Activated CD8-positive, alpha-beta T cell treated with anti-CD3 and anti-CD28 coated beads, Interleukin-2, amount 10 ng/mL, durations not matched to agents 7 days and 5 days (primary cell): ENCODE results near the gene HP1BP3. TPM values are rescaled to one million over a fixed set of nuclear protein-coding genes. Genes with fewer than 3 reads are reported as not detected.

Experiments
- ATAC-seq: fragments of 150-1000 bp; cut with Tn5 transposase; one replicate; pipeline ENCODE4 v1.10.0; 2021; ENCODE audit warnings: moderate library complexity
- CTCF ChIA-PET: fragments of 350-600 bp; sonication (Branson Sonifier 250); formaldehyde crosslinking; loops from one replicate; lab custom pipeline; 2021; ENCODE audit warnings: antibody characterized with exemption; lab: Charles Lee
- POLR2A ChIA-PET: fragments of 350-600 bp; sonication (Branson Sonifier 250); formaldehyde crosslinking; loops from one replicate; lab custom pipeline; 2021; ENCODE audit warnings: antibody characterized with exemption; lab: Charles Lee
- DNase-seq: peaks from one replicate; pipeline ENCODE4 v3.0.0-alpha.2; 2020
- H3K27ac Mint-ChIP-seq: one replicate; pipeline ENCODE4 v1.8.0; 2021; ENCODE audit warnings: mild to moderate bottlenecking, mixed read lengths
- H3K27me3 Mint-ChIP-seq: one replicate; pipeline ENCODE4 v1.8.0; 2021; ENCODE audit warnings: low read depth, mixed read lengths
- H3K36me3 Mint-ChIP-seq: one replicate; pipeline ENCODE4 v1.8.0; 2021; ENCODE audit warnings: low read depth, mixed read lengths
- H3K4me1 Mint-ChIP-seq: one replicate; pipeline ENCODE4 v1.8.0; 2021; ENCODE audit warnings: low read depth, mixed read lengths
- H3K4me3 Mint-ChIP-seq: one replicate; pipeline ENCODE4 v1.8.0; 2021; ENCODE audit warnings: mild to moderate bottlenecking, mixed read lengths
- H3K9me3 Mint-ChIP-seq: one replicate; pipeline ENCODE4 v1.8.0; 2022; ENCODE audit warnings: mixed read lengths; ENCODE audit not compliant: insufficient read depth
- total RNA-seq, 2 experiments: library from RNA; stranded (reverse); gene quantifications; one replicate each; pipeline ENCODE4 v1.2.3, GENCODE V29; 2021

Gene HP1BP3
- total RNA-seq, 2 experiments from 2014 or later, result 316 to 324 TPM

DNA sequence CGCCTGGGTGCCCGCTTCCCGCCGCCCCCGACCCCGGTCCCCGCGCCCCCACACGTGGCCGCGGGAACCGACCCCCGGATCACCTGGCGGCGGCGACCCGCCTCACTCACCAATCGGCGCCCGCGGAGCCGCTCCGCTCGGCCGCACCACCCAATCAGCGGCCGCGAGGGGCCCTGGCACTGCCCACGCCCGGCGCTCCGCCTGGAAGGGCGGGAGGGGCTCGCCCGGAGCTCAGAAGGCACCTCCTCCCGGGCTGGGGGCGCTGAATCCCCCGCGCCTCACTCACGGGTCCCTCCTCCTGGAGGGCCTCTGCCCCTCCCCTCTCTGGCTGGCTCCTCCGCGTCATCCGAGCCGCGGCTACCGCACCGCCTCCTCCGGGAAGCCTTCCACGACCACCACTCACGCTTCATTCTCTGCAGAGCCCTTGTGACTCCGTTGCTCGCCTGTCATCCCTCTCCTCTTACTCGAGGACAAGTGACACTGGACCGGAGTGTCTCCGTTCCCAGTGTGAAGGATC is 55.0 kb downstream of the HP1BP3 start:
- DNase-seq (peak; percentile 54), ATAC-seq (peak; percentile 77)
- H3K4me3 Mint-ChIP-seq, result peak overlapping the region; percentile 76
- no peaks in the 10 kb centered on the region for H3K9me3 Mint-ChIP-seq
- H3K36me3 Mint-ChIP-seq, result peaks cover 7% of the 10 kb centered on the region
- peaks cover 20% of the 10 kb centered on the region for H3K4me1 Mint-ChIP-seq
- CTCF ChIA-PET, result interaction anchor here (0.7 kb wide), 1 partner anchor 36 kb away, joined by 3 read pairs; no protein-coding TSS in a partner anchor
- H3K27me3 Mint-ChIP-seq, result peaks cover 32% of the 10 kb centered on the region
- H3K27ac Mint-ChIP-seq, result peak overlapping the region; percentile 43
- POLR2A ChIA-PET, result interaction anchor here (0.6 to 1.5 kb wide), 3 partner anchors 15 to 54 kb away, joined by 3 to 4 read pairs (median 3); partner anchors contain the start of genes HP1BP3 and KIF17

DNA sequence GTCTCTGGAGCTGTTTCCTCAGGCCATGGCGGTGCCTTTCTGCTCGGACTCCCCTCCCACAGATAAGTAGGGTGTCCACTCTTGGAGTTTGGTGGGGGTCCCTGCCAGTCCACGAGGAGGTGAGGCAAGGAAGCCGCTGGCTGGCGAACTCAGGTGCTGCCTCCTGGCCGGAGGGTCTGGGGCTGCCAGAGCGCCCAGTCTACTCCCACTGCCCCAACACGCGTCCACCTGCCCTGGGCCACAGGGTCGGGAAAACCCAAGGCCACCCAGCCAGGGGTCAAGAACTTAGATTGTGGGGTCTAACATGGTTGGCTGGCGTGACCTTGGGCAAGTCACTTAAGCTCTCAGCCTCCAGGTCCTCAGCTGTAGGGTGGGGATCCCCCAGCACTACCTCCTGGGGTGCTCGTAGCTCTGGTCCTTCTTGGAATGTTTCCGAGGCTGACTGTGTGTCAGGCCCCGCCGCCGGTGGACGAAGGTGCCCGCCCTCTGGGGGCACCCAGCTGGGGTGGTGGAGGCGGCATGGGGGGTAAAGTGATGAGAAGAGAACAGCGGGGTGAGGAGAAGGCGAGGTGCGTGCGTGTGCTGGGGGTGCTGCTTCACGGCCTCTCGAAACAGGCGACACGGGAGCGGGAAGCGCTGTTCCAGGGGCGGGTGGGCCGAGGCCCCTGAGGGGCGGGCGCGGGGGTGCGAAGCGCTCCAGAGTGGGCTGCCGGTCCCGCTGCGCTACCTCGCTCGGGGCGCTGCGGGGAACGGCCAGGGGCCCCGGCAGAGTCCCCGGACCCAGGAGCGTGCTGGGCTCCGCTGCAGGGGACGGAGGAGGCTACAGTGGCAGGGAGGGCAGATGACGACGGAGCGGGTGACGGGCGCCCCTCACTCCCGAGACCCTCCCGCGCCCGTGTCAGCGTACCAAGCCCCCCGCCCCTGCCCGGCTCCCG is 55.8 kb downstream of the HP1BP3 start:
- H3K27me3 Mint-ChIP-seq, result peaks cover 32% of the 10 kb centered on the region
- no peak overlapping the region for H3K27ac Mint-ChIP-seq
- H3K9me3 Mint-ChIP-seq, result no peaks in the 10 kb centered on the region
- H3K4me3 Mint-ChIP-seq, result peak overlapping the region; percentile 64
- POLR2A ChIA-PET, result interaction anchor here (0.6 to 1.5 kb wide), 4 partner anchors 14 to 55 kb away, joined by 3 to 7 read pairs (median 4); partner anchors contain the start of genes HP1BP3 and KIF17
- peak; percentile 24 for ATAC-seq
- peaks cover 20% of the 10 kb centered on the region for H3K4me1 Mint-ChIP-seq
- no peak for DNase-seq
- peaks cover 4% of the 10 kb centered on the region for H3K36me3 Mint-ChIP-seq
- CTCF ChIA-PET, result interaction anchor here (1.0 to 4.1 kb wide), 3 partner anchors 11 to 464 kb away, joined by 3 to 15 read pairs (median 3); no protein-coding TSS in a partner anchor

DNA sequence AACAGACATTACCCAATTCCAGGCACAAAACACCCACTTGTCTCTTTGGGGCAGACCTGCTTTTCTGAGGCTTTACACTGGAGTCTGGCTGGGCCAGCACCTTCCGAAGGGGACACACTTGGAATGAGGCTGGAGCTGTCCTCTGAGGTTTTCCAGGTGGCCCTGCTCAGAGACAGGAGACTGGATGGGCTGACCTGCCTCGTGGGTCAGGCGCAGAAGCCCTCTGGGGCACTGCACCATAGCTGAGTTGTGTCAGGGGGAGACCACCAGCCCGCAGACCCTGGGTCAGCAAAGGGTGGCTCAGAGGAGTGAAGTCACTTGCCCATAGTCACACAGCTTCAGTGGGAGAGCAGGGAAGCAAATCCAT is 56.4 kb downstream of the HP1BP3 start:
- Mint-ChIP-seq H3K4me1 (peaks cover 20% of the 10 kb centered on the region), H3K9me3 (no peaks in the 10 kb centered on the region), H3K4me3 (peak overlapping the region; percentile 26), H3K27me3 (peaks cover 32% of the 10 kb centered on the region), H3K27ac (no peak overlapping the region), H3K36me3 (peaks cover under 1% of the 10 kb centered on the region)
- ATAC-seq (no peak), DNase-seq (no peak)
- ChIA-PET CTCF (interaction anchor here (1.0 to 4.1 kb wide), 3 partner anchors 11 to 464 kb away, joined by 3 to 15 read pairs (median 3); no protein-coding TSS in a partner anchor), POLR2A (interaction anchor here (1.2 kb wide), 1 partner anchor 56 kb away, joined by 7 read pairs; no protein-coding TSS in a partner anchor)

DNA sequence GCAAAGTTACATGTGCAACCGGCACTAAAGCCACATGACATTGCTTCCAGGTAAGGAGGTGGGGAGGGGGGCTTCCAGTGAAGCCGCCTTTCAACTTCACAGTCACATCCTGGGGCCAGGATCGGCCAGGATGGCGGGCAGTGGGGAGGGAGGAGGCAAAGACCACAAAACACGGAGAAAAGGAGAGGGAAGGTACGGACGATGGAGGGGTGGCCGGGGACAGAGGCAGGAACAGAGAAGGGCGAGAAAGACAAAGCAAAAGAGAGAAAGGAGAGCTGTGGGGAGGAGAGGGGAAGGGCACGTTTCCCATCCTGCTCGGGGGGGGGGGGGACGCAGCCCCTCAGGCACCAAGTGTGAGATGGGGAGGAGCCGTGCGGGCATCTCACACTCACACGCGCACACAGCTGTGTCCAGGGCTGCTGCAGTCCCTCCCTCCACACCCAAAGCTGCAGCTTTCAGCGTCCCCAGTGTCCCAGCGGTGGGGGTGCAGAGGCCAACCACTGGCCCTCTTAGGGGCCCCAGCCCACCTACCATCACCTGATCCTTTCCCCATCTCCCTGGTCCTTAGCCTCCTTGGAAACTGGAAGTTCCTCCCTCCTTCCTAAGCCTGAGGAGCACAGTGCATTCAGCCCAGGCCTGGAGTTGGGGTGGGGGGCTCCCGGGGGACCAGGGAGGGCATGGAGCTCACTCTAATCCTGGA is 57.0 kb downstream of the HP1BP3 start:
- peaks cover 20% of the 10 kb centered on the region for H3K4me1 Mint-ChIP-seq
- no peaks in the 10 kb centered on the region for H3K9me3 Mint-ChIP-seq
- no peak overlapping the region for H3K27ac Mint-ChIP-seq
- H3K27me3 Mint-ChIP-seq, result peaks cover 32% of the 10 kb centered on the region
- DNase-seq (no peak), ATAC-seq (no peak)
- ChIA-PET CTCF (interaction anchor here (1.0 to 4.1 kb wide), 3 partner anchors 10 to 465 kb away, joined by 3 to 15 read pairs (median 3); no protein-coding TSS in a partner anchor), POLR2A (interaction anchor here (1.2 kb wide), 1 partner anchor 56 kb away, joined by 7 read pairs; no protein-coding TSS in a partner anchor)
- no peak overlapping the region for H3K4me3 Mint-ChIP-seq
- H3K36me3 Mint-ChIP-seq, result no peaks in the 10 kb centered on the region

DNA sequence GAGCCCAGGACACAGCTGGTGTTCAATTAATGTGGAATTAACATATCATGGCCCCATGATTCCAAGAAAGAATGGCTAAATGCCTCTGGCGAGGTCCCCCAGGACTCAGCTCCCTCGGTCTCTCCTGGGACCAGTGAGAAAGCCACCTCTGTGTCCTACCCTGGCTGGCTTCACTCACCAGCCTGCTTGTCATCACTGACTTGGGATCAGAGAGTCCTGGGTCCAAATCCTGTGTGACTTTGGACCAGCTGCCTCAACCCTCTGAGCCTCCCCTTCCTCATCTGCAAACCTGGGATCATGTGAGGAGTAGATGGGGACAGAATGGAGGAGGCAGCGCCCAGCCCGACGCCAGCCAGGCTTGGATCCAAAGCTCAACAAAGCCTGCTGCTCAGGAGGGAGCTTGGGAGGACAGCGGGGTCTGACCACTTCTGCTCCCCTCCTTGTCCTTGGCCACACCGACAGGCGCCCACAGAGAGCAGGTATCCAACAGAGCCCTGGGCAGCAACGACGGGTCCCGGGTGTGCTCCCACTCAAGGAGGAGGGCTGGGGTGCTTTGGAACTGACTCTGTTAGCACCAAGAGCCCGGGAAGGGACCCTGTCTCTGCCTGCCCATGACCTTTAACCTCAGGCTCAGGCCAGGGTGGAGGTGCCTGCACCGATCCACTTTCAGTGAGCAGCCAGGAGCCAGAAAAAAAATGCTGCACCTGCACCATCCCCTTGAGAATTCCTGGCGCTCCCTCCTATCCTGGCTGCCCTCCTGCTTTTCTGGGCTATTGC is 57.8 kb downstream of the HP1BP3 start:
- Mint-ChIP-seq H3K27ac (no peak overlapping the region), H3K4me1 (peaks cover 20% of the 10 kb centered on the region), H3K9me3 (no peaks in the 10 kb centered on the region), H3K4me3 (no peak overlapping the region), H3K36me3 (no peaks in the 10 kb centered on the region), H3K27me3 (peaks cover 32% of the 10 kb centered on the region)
- ChIA-PET POLR2A (no interaction called here), CTCF (interaction anchor here (0.8 to 4.1 kb wide), 2 partner anchors 32 to 41 kb away, joined by 3 to 15 read pairs; no protein-coding TSS in a partner anchor)
- DNase-seq (no peak), ATAC-seq (no peak)

DNA sequence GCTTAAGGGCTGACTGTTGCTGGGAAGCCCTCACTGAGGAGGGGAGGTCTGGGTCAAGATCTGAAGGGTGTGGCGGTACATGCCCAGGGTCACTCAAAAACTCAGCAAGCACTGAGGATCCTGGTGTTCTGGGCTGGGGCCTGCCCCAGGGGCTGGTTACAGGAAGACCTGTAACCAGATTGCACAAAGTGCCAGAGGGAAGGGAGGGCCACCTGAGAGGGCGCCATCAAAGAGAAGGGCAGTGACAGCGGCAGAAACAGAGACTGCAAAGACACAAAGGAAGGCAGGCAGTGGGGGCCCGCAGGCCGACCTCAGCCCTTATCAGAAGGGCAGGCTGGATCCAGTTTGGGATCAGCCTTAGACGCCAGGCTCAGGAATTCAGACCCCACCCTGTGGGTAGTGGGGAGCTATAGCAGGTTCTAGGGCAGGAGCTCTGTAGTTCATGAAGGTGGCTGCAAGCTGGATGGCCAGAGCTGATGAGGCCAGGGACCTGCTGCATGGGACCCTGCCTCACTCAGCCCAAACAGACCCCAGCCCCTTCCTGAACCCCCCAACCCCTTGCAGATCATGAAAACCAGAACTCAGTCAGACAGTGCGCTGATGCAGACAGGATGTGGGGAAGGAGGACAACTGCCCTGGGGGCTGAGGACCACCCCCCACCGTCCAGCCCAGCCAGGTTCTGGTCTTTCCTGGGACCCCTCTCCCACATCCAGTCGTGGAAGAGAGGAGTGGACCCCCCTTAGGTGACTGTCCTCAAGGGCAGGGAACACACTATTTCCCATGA is 58.5 kb downstream of the HP1BP3 start:
- DNase-seq (no peak), ATAC-seq (no peak)
- Mint-ChIP-seq H3K9me3 (no peaks in the 10 kb centered on the region), H3K36me3 (no peaks in the 10 kb centered on the region), H3K4me1 (peaks cover 19% of the 10 kb centered on the region), H3K27ac (no peak overlapping the region), H3K27me3 (peaks cover 32% of the 10 kb centered on the region), H3K4me3 (no peak overlapping the region)
- POLR2A ChIA-PET, result interaction anchor here (0.7 kb wide), 1 partner anchor 466 kb away, joined by 4 read pairs; no protein-coding TSS in a partner anchor
- CTCF ChIA-PET, result interaction anchor here (0.8 to 4.1 kb wide), 2 partner anchors 31 to 42 kb away, joined by 3 to 15 read pairs; no protein-coding TSS in a partner anchor

DNA sequence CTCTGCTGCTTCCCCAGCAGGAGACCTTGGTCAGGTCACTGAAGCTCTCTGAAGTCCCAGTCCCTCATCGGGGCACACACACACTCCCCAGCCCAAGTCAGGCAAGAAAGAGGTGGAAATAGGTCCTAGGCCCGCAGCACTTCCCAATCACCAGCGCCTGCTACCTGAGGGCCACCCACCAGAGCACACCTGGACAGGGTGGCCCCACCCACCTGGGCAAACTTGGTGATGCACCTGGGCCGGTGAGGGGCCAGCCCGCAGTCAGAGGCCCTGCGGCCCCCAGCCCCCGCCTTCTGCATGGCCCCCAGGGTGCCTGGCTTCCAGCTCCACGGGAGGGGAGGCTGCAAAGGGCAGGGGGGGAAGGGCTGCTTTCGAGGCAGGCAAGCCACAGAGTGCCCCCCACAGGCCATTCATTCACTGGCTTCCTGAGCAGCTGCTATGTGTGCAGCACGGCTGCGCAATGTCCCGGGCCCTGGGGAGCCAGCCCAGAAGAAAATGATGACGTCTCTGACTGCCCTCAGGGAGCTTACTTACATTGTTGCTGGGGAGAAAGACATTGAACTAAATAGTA is 59.3 kb downstream of the HP1BP3 start:
- POLR2A ChIA-PET, result interaction anchor here (0.7 kb wide), 1 partner anchor 467 kb away, joined by 4 read pairs; no protein-coding TSS in a partner anchor

DNA sequence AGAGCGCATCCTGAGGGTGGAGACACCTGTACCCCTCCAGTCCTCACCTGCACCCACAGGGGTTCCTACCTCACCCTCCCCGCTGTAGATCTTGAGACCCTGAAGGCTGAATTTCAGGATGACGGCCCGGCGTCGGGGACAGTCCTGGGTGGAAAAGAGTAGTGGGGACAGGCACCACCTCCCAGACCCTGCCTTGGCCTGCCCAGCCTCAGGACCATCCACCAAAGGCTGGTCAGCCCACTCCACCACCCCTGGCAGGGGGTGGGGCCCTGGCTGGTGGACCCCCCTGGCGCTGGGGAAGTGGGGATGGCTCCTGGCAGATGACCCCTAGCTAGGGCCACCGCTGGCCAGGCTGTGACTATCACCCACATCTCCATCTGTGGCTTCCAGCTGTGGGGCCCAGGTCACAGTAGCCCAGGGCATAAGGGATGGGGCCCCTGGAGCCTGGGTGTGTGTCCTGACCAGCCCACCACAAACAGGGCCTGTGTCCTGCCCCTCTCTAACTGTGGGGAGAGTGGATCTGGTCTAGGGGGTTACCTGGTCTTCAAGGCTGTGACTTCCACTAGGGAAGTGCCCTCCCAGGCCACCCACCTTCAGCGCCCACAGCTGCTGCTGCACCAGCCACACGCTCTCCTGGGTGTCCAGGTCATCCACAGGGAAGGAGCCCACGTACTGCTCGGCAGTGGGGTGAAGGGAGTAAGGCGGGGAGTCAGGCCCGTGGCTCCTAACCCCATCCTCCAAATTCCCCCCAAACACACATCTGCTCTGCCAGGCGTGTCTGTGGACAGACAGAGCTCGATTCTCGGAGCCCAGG is 60.0 kb downstream of the HP1BP3 start:
- no peaks in the 10 kb centered on the region for H3K36me3 Mint-ChIP-seq
- H3K27ac Mint-ChIP-seq, result no peak overlapping the region
- peaks cover 5% of the 10 kb centered on the region for H3K4me1 Mint-ChIP-seq
- H3K27me3 Mint-ChIP-seq, result peaks cover 26% of the 10 kb centered on the region
- H3K9me3 Mint-ChIP-seq, result no peaks in the 10 kb centered on the region
- DNase-seq (no peak), ATAC-seq (no peak)
- ChIA-PET CTCF (no interaction called here), POLR2A (no interaction called here)
- no peak overlapping the region for H3K4me3 Mint-ChIP-seq

More for the DNA sequence above, 59.3 kb downstream of the HP1BP3 start:
- Mint-ChIP-seq H3K4me1 (peaks cover 12% of the 10 kb centered on the region), H3K4me3 (no peak overlapping the region), H3K27me3 (peaks cover 32% of the 10 kb centered on the region), H3K27ac (no peak overlapping the region), H3K36me3 (no peaks in the 10 kb centered on the region), H3K9me3 (no peaks in the 10 kb centered on the region)
- CTCF ChIA-PET, result interaction anchor here (4.1 kb wide), 1 partner anchor 31 kb away, joined by 15 read pairs; no protein-coding TSS in a partner anchor
- DNase-seq (no peak), ATAC-seq (no peak)

DNA sequence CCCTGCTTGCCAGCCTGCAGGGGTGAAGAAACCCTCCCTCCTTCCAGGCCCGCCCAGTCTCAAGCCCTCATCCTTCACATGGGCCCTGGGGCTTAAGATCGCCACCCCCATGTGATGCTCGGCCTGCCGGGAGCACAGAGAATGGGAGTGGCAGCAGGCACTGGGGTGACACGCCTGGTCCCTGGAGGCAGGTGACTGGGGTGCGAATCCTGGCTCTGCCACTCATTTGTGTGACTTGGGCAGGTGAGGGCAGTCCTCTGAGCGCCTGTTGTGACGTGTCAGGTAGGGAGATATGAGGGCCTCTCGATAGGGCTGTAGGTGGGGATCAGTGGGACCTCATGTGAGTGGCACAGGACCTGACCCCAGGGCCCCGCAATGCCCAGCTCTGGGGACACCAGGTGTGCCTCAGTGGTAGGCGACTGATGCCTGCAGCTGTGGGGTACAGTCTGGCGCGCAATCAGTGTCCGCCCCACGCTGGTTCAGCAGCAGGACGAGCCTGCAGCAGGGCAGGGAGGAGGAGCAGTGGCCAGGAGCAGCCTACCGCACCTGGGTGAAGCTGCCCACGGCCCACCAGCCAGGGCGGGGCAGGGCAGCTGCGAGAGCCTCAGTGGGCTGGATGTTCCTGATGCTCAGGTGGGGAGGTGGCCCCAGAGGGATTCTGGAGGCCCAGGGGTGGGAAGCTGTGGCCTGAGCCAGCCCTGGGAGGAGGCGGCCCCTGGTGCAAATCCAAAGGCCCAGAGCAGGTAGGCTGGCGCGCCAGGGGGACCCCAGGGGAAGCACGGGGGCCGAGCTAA is 60.8 kb downstream of the HP1BP3 start:
- no peak overlapping the region for H3K27ac Mint-ChIP-seq
- CTCF ChIA-PET, result no interaction called here
- no peaks in the 10 kb centered on the region for H3K9me3 Mint-ChIP-seq
- H3K27me3 Mint-ChIP-seq, result peaks cover 24% of the 10 kb centered on the region
- H3K4me1 Mint-ChIP-seq, result peaks cover 4% of the 10 kb centered on the region
- POLR2A ChIA-PET, result no interaction called here
- no peak overlapping the region for H3K4me3 Mint-ChIP-seq
- no peak for ATAC-seq
- H3K36me3 Mint-ChIP-seq, result no peaks in the 10 kb centered on the region
- DNase-seq, result no peak
